GM12891 (cell line): Measurements from ENCODE around the gene LBHD2.

Experiments used
- POLR2A ChIP-seq: IDR thresholded peaks from 2 replicates; pipeline ENCODE4 v1.6.1; 2011; ENCODE audit warnings: low read depth, low read length, control low read depth
- POLR2AphosphoS5 ChIP-seq: IDR thresholded peaks from 2 replicates; pipeline ENCODE4 v1.6.1; 2011; ENCODE audit warnings: low read depth, low read length, control low read depth

DNA sequence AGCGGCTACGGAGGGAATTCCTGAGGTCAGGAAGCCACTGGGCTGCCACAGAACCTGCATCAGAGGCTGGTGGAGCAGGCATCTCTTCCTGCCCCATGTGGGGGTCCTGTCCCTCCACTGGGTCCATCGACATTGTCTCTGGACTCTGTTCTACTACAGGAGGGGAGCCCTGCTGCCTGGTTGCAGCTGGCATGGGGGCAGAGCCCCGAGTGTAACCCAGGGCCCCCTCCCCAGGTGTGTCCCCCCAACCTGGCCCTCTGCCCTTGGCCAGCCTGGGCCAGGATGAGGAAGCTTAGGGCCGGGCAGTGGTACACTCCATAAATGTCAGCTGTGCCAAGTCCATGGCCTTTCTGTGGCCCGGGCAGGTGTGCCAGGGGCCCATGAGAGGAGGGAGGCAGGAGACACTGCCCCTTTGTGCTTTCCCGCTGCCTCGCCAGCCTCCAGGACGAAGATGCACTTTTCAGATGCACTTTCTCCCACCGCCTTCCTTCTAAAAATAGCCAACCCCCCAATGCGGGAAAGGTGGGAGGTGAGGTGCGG lies 6.5 kb downstream of the LBHD2 start:
- no peak for TF ChIP-seq POLR2A
- TF ChIP-seq POLR2AphosphoS5: no peak
